Measurements from ENCODE around the gene MRPL46.
"Not testable (repeated sequence)": the region's sequence is repeated elsewhere in the genome, so short reads cannot be mapped to it uniquely, and the experiment has no call there.

Gene MRPL46

GRCh38 chr15:88438181-88438580 is 29.0 kb downstream of the MRPL46 start:
- peak in 1 of 2 donors; percentile 29 for DNase-seq (ENCODE audit: low spot score in 2 of 2)
- H3K27ac Mint-ChIP-seq = no peak overlapping the region
- H3K4me3 Mint-ChIP-seq = no peak overlapping the region
- no peak for ATAC-seq
- H3K4me1 Mint-ChIP-seq = no peaks in the 10 kb centered on the region
- no peaks in the 10 kb centered on the region for H3K36me3 Mint-ChIP-seq
- H3K9me3 Mint-ChIP-seq = peaks cover under 1% of the 10 kb centered on the region

GRCh38 chr15:88434106-88434505 is 33.1 kb downstream of the MRPL46 start:
- ATAC-seq; H3K36me3 Mint-ChIP-seq; H3K4me3 Mint-ChIP-seq; H3K27ac Mint-ChIP-seq; H3K4me1 Mint-ChIP-seq; H3K9me3 Mint-ChIP-seq; DNase-seq (ENCODE audit: low spot score in 2 of 2): not testable (repeated sequence)

GRCh38 chr15:88433046-88433685 is 34.0 kb downstream of the MRPL46 start:
- DNase-seq (ENCODE audit: low spot score in 2 of 2) (no peak), ATAC-seq (no peak)
- no peaks in the 10 kb centered on the region for H3K4me1 Mint-ChIP-seq
- no peaks in the 10 kb centered on the region for H3K36me3 Mint-ChIP-seq
- no peaks in the 10 kb centered on the region for H3K9me3 Mint-ChIP-seq
- H3K4me3 Mint-ChIP-seq = no peak overlapping the region
- no peak overlapping the region for H3K27ac Mint-ChIP-seq

- Mint-ChIP-seq H3K9me3 (no peaks in the 10 kb centered on the region), H3K4me1 (no peaks in the 10 kb centered on the region), H3K4me3 (no peak overlapping the region), H3K27ac (no peak overlapping the region), H3K36me3 (no peaks in the 10 kb centered on the region)
- ATAC-seq = no peak
- DNase-seq (ENCODE audit: low spot score in 2 of 2) = no peak
Measured at GRCh38 chr15:88431441-88431840, 35.7 kb downstream of the MRPL46 start.

GRCh38 chr15:88430051-88430450 is 37.1 kb downstream of the MRPL46 start:
- Mint-ChIP-seq H3K36me3 (no peaks in the 10 kb centered on the region), H3K27ac (no peak overlapping the region), H3K4me1 (no peaks in the 10 kb centered on the region), H3K9me3 (no peaks in the 10 kb centered on the region), H3K4me3 (no peak overlapping the region)
- ATAC-seq (no peak), DNase-seq (ENCODE audit: low spot score in 2 of 2) (no peak)

GRCh38 chr15:88428805-88429605 is 38.2 kb downstream of the MRPL46 start:
- H3K4me1 Mint-ChIP-seq = no peaks in the 10 kb centered on the region
- H3K4me3 Mint-ChIP-seq = no peak overlapping the region
- no peaks in the 10 kb centered on the region for H3K9me3 Mint-ChIP-seq
- H3K36me3 Mint-ChIP-seq = no peaks in the 10 kb centered on the region
- no peak overlapping the region for H3K27ac Mint-ChIP-seq
- DNase-seq (ENCODE audit: low spot score in 2 of 2) (no peak), ATAC-seq (no peak)

GRCh38 chr15:88428053-88428452 is 39.1 kb downstream of the MRPL46 start:
- DNase-seq (ENCODE audit: low spot score in 2 of 2) (no peak), ATAC-seq (no peak)
- H3K4me3 Mint-ChIP-seq = no peak overlapping the region
- H3K4me1 Mint-ChIP-seq = no peaks in the 10 kb centered on the region
- no peak overlapping the region for H3K27ac Mint-ChIP-seq
- no peaks in the 10 kb centered on the region for H3K36me3 Mint-ChIP-seq
- no peaks in the 10 kb centered on the region for H3K9me3 Mint-ChIP-seq

GRCh38 chr15:88426304-88426703 is 40.9 kb downstream of the MRPL46 start:
- Mint-ChIP-seq H3K9me3 (no peaks in the 10 kb centered on the region), H3K4me1 (no peaks in the 10 kb centered on the region), H3K4me3 (no peak overlapping the region), H3K36me3 (no peaks in the 10 kb centered on the region), H3K27ac (no peak overlapping the region)
- DNase-seq (ENCODE audit: low spot score in 2 of 2) (no peak), ATAC-seq (no peak)

GRCh38 chr15:88423331-88423730 is 43.9 kb downstream of the MRPL46 start:
- Mint-ChIP-seq H3K4me3 (no peak overlapping the region), H3K9me3 (no peaks in the 10 kb centered on the region)
- no peak for ATAC-seq

GRCh38 chr15:88419830-88420229 is 47.4 kb downstream of the MRPL46 start:
- Mint-ChIP-seq H3K4me1 (no peaks in the 10 kb centered on the region), H3K4me3 (no peak overlapping the region), H3K9me3 (no peaks in the 10 kb centered on the region), H3K27ac (no peak overlapping the region), H3K36me3 (no peaks in the 10 kb centered on the region)
- DNase-seq (ENCODE audit: low spot score in 2 of 2) (no peak), ATAC-seq (peak; percentile 99)

More at GRCh38 chr15:88423331-88423730, 43.9 kb downstream of the MRPL46 start:
- no peaks in the 10 kb centered on the region for H3K4me1 Mint-ChIP-seq
- no peaks in the 10 kb centered on the region for H3K36me3 Mint-ChIP-seq
- no peak overlapping the region for H3K27ac Mint-ChIP-seq
- DNase-seq (ENCODE audit: low spot score in 2 of 2) = no peak

All from stimulated activated effector memory CD8-positive, alpha-beta T cell treated with anti-CD3 and anti-CD28 coated beads, Interleukin-12 subunit alpha, Interleukin-12 subunit beta, amount 100 ng/mL, for 72 hours (primary cell).